ENCODE data around the gene PHF5A. TPM values are rescaled to one million over a fixed set of nuclear protein-coding genes. Genes with fewer than 3 reads are reported as not detected.
"Not testable (repeated sequence)": the region's sequence is repeated elsewhere in the genome, so short reads cannot be mapped to it uniquely, and the experiment has no call there.

PHF5A gene
- total RNA-seq, 1 donor from 2014 or later: 19.5 TPM

DNA sequence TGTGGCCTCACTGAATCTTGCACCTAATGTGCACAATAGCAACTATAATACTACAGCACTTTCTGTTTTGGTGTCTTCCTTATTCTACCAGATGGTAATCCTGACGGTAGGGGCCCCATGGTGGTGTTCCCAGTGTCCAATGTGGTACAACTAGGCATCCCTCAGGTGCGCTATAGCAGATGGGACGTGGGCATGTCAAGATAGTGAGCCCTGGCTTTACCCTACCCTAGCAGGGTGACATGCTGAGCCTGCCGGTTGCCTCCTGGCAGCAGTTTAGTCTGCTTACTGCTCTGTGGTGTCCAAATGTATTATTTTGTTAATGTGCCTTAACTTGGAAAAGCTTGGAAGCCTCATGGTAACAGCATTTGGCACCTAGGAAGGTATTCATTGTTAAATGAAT is 19.6 kb upstream of the PHF5A start:
- DNase-seq (ENCODE audit: low spot score): no peak

DNA sequence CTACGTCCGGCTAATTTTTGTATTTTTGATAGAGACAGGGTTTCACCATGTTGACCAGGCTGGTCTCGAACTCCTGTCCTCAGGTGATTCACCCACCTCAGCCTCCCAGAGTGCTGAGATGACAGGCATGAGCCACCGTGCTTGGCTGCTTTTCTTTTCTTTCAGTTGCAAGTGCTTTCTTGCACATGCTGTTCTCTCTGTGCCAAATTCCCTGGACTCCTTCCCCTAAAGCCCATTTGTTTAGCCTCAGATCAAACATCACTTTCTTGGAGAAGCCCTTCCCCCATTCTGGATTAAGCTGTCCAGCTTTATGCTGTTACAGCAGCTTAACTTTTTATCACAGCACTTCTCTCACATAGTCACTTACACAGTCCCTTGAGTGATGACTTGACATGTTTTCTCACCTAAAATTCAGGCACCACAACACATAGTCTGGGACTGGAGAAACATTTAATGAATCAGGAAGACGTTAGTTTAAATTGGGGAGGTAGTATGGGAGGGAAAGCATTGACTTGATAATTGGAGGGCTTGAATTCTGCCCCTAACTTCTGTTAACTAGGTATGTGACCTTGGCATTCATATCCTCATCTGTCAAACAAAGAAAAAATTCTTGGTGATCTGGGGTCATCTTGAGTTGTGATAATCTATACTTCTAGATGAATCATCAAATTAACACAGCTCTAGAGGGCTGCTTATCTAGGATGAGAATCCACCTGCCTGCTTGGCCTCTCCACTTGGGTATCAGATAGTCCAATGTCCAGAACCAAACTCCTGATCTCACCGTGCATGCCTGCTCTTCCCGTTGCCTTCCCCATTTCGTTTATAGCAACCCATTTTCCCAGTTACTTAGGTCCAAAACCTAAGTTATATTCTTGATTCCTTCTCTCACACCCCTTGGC is 18.8 kb upstream of the PHF5A start:
- DNase-seq (ENCODE audit: low spot score): no peak

GRCh38 chr22:41485033-41485432 is 16.5 kb upstream of the PHF5A start:
- no peak for DNase-seq (ENCODE audit: low spot score)

DNA sequence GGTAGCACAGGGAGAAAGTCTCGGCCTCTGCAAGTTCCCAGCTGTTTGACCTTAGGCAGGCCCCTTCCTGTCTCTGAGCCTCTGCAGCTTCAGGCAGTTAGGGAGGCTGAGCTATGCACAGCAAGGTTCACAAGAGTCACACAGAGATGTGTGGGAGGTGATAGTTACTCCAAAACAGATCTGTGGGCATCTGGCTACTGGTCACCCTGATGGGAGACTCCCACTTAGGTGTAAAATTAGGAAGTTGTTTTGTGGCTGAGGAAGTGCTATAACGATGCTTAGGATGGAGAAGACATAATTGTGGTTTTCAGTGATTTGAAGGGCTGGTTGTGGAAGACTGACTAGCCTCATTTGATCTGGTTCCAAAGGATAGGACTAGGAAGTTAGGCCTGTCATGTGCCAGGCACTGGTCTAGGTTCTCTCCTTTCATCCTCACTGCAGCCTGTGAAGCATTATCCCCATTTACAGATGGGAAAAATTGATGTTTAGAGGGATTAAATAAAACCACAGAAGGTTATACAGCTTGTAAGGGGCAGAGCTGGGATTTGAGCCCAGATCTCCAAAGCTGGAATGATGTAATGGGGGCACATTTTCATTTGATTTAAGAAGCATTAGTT is 13.9 kb upstream of the PHF5A start:
- DNase-seq (ENCODE audit: low spot score): peak; percentile 65

- DNase-seq (ENCODE audit: low spot score): no peak
These were observed 13.4 kb upstream of the PHF5A start for GRCh38 chr22:41481925-41482318.

GRCh38 chr22:41481131-41481830 is 12.8 kb upstream of the PHF5A start:
- no peak for DNase-seq (ENCODE audit: low spot score)

- DNase-seq (ENCODE audit: low spot score): peak; percentile 92
These were observed 11.9 kb upstream of the PHF5A start for GRCh38 chr22:41480397-41480735.

GRCh38 chr22:41479671-41480396 is 11.3 kb upstream of the PHF5A start:
- peak; percentile 58 for DNase-seq (ENCODE audit: low spot score)

DNA sequence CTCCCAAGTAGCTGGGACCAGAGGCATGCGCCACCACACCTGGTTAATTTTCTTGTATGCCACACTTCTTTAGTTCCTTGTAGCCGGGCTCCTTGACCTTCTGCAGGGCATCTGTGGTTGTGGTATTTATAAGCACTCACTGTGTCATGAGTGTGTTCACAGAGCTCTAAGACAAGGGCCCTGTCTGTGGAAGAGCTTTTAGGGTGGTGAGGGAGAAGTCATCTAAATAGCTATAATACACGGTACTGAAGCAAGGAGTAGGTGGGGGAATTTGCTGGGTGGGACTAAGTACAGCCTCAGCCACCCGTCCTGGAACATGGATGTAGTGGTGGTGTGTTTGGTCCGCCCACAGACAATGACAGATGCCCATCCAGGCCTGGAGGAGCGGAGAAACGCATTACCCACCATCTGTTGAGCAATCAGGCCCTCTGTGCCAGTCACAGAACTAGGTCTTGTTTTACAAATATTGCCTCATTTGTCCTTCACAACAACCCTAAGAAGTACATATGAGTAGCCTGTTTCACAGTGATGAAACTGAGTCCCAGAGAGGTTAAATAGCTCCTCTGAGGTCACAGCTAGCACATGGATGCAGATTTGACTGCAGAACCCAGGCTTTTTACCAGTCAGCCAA is 10.5 kb upstream of the PHF5A start:
- DNase-seq (ENCODE audit: low spot score): no peak

GRCh38 chr22:41478473-41478872 is 10.0 kb upstream of the PHF5A start:
- no peak for DNase-seq (ENCODE audit: low spot score)

DNA sequence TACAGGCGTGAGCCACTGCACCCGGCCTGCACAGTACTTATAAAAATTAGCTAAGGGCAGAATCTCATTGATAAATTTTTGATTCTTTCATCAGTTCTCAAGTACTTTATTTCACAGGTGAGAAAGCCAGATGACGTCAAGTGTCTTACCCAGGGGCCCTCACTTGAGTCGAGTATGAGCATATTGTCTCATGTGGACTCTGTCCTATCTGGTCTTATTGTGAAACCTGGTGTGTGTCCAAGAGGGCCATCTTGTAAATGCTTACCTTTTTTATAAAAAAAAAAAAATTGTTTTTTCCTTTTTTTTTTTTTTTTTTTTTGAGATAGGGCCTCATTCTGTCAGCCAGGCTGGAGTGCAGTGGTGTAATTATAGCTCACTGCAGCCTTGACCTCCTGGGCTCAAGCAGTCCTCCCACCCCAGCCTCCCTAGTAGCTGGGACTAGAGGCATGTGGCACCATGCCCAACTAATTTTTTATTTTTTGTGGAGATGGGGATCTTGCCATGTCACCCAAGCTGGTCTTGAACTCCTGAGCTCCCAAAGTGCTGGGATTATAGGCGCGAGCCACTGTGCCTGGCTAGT is 6.5 kb upstream of the PHF5A start:
- DNase-seq (ENCODE audit: low spot score): no peak

DNA sequence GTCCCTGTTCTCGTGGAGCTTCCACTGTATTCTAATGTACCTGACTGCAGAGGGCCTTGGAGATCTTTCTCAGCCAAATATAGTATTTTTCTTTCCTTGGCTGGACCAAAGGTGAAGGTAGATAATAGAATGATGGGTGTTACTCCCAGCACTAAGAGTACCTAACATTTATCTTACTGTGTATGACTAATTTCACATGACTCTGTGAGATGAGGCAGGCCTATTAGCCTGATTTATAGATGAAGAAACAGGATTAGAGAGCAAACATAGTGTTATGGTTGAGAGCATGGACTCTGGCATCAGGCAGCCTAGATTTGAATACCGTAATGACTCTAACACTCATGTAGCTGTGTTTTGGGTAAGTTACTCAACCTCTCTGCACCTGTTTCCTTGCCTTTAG is 3.1 kb upstream of the PHF5A start:
- DNase-seq (ENCODE audit: low spot score): no peak

DNA sequence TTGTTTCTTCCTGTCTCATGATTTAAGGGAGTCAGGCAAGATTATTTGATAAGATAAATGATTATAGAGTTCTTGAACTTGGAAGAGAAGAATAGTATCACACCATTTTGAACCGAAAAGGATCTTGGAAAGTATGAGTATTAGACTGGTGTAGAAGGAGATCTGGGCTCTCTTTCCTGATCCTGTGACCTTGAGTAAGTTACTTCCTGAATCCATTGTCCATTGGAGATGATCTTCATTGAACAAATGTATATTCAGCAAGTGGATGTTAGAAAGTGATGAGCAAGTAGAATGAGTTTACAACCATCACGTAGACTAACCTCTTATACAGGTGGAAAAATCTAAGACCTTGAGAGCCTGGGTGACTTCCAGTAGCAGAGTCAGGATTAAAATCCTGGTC is 2.4 kb upstream of the PHF5A start:
- DNase-seq (ENCODE audit: low spot score): no peak

DNA sequence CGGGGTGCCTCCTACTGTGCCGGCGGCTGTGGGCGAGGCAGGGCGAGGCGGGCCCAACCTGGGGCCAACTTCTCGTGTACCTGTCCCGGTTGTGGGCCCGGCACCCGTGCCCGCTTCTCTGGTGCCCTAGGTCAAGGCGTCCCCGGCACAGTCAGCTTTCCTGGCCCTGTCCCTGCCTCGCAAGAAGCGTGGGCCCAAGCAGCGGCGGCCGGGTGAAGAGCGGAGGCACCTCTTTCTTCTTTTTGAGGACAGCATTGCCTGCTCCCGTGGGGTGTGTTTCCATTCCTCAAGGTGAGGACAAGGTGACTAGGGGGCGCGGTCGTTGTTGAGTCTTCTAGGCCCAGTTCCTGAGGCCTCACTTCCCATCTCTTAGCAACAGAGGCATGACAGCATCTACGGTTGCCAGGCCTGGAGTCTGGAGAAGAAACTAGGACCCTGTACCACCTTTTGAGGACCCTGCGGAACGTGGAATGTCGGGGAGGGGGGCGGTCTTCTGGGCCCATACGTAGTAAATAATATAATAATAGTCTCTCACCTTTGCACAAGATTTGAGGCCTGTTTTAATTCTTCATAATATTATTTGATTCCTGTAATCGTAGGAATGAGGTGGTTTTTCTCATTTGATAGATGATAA is 843 bp upstream of the PHF5A start:
- DNase-seq (ENCODE audit: low spot score): no peak

DNA sequence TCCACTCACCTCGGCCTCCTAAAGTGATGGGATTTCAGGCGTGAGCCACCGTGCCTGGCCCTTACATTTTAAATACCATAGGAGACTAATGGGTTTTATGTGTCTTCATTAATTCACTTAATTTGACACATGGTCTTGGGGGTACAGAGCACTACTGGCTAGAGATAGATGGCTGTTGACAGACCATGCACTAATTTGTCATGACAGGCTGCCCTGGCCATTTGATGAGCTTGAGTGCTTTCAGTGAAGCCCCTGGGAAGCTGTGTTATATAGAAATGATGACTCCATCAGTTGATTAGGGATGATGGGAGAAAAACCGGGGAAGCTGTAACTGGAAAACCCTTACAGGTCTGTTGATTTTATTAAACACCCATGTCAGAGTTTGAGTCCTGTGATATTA is 6.6 kb downstream of the PHF5A start:
- no peak for DNase-seq (ENCODE audit: low spot score)

GRCh38 chr22:41460071-41460470 is 8.4 kb downstream of the PHF5A start:
- not testable (repeated sequence) for DNase-seq (ENCODE audit: low spot score)

- DNase-seq (ENCODE audit: low spot score): no peak
These were observed 9.1 kb downstream of the PHF5A start for GRCh38 chr22:41459431-41459830.

DNA sequence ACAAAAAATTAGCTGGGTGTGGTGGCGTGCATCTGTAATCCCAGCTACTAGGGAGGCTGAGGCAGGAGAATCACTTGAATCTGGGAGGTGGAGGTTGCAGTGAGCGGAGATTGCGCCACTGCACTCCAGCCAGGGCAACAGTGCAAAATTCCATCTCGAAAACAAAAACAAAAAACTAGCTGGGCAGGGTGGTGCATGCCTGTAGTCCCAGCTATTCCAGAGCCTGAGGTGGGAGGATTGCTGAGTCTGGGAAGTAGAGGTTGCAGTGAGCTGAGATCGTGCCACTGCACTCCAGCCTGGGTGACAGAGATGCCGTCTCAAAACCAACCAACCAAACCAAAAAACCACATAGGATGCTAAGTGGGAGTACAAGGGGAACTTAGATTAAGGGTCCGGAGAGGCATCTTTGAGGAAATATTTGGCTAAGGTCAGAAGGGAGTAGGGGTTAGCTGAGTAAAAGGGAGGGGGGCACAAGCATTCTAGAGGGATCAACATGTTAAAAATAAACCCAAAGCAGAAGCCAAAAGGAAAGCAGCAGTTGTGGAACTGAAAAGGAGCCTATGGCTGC is 10.2 kb downstream of the PHF5A start:
- no peak for DNase-seq (ENCODE audit: low spot score)

GRCh38 chr22:41448189-41448808 is 20.2 kb downstream of the PHF5A start:
- DNase-seq (ENCODE audit: low spot score): peak; percentile 100

Measured in umbilical cord (tissue), 2 donors.